Measurements from ENCODE around the gene UVSSA.
A peak's percentile ranks its signal among the peaks of the same experiment; 100 is the strongest.

UVSSA gene

GRCh38 chr4:1346781-1347409 lies at the start of gene UVSSA:
UVSSA (plus strand) TSS chr4:1347208; CDS start chr4:1348092, 884 bp downstream.
- peak; percentile 100 for DNase-seq

DNA sequence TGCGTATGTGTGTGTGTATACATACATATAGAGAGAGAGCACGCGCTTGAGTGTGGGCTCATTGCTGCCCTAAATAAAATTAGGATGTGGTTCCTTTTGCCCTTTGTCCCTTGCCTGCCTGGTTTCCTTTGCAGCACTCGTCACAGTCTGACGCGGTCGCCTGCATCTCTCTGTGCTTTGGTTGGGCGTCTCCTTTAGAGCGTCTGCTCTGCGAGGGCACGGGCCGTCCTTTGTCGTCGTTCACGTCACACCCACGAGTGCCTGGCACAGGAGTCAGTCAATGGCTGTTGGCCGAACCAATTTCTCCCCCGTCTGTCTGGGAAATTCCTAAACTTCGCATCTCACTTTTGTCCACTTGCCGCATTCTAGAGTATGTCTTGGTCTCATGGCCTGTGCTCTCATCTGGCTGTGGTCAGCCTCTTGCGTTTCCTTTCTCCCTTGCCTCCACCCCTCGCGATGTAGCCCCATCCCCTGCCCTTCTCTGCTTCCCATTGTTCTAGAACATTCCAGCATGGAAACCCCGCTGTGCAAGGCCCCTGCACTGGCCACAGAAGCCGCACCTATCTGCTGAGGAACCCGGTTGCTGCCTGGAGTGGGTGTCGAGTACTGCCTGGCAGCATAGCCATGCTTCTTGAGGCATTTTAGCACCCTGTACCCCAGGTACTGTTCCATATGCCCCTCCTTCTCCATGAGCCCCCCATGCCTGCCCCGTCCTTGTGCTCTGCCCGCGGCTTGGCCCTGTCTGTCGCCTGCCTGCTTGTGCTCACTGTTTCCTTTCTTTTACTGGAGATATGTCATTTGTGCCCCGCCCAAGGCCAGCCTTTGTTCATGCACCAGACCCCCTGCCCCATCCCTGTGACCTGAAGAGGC lies 49.3 kb upstream of the UVSSA start:
- DNase-seq, result no peak

GRCh38 chr4:1298461-1298860 lies 48.5 kb upstream of the UVSSA start:
- no peak for DNase-seq

GRCh38 chr4:1299301-1299860 lies 47.6 kb upstream of the UVSSA start:
- no peak for DNase-seq

DNA sequence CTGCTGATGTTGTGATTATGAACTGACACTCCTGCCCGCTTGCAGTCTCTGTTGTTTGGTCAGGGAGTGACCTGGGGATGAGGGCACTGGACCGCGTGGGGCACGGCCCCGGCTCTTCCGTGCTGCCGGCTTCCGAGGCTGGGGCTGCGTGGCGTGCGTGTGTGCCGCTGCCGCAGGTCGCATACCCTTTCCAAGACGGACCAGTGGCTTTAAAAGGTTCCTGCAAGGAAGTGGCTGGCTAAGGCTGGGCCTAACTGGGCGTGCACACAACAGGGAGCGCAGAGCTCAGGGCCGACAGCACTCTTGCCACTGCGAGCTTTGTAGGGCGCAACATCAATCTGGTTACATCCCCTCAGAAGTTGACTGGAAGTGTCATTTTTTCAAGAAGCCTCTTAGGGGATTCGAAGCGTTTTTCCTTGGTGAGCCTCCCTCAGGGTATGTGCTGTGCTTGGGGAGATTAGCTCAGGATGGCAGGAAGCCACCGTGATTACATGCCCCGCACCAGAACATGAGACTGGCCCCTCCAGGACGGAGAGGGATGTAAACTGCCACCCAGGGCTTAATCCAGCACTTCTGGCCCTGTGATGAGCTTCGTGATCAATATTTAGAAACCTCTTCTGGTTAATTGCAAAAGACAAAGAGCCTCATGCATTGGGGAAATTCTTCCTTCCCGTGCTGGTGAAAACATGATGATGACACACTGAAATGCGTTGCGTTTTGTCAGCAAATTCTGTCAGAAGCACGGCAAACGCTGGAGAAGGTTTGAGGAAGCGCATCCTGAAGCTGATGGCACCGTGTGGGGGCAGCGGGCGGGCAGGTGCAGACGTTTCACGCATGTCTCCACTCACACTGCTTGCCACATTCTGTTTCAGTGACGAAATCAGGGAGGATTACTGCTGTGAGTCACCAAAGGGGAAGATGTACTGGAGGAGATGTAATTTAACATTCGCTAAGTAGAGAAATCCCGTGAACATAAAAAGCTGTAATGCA lies 46.2 kb upstream of the UVSSA start:
- DNase-seq, result no peak

GRCh38 chr4:1302159-1302558 lies 44.8 kb upstream of the UVSSA start:
- DNase-seq, result no peak

GRCh38 chr4:1305261-1305711 lies 41.7 kb upstream of the UVSSA start:
- DNase-seq, result no peak

- peak; percentile 28 for DNase-seq
These were observed 41.1 kb upstream of the UVSSA start for GRCh38 chr4:1305781-1306455.

DNA sequence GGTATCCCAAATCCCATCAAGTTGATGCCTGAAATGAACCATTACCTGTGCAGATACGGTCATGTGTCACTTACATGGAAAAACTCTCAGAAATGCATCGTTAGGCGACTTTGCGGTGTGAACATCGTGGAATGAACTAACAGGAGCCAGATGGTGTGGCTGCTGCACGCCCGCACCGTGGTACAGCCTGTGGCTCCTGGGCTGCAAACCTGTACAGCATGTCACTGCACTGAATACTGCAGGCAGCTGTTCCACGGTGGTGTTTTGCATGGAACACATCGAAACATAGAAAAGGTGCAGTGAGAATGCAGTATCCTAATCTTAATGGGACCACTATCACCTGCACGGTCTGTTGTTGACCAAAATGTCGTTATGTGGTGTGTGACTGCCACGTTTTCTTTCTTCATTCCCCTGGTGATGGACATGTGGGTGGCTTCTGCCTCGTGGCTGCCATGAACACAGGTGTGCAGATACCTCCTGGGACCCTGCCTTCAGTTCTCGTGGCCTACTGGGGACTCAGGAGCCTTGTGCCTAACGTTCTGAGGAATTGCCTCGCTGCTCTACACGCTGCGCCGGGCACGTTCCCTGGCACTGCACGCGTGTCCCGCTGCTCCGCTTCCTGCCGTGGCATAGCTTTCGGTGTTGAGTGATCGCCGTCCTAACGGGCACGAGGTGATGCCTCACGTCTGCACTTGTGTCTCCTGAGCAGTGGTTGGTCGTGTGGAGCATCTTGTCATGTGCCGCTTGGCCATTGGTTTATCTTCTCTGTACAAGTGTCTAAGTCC lies 38.9 kb upstream of the UVSSA start:
- no peak for DNase-seq

GRCh38 chr4:1309261-1310010 lies 37.6 kb upstream of the UVSSA start:
- DNase-seq, result peak; percentile 40

DNA sequence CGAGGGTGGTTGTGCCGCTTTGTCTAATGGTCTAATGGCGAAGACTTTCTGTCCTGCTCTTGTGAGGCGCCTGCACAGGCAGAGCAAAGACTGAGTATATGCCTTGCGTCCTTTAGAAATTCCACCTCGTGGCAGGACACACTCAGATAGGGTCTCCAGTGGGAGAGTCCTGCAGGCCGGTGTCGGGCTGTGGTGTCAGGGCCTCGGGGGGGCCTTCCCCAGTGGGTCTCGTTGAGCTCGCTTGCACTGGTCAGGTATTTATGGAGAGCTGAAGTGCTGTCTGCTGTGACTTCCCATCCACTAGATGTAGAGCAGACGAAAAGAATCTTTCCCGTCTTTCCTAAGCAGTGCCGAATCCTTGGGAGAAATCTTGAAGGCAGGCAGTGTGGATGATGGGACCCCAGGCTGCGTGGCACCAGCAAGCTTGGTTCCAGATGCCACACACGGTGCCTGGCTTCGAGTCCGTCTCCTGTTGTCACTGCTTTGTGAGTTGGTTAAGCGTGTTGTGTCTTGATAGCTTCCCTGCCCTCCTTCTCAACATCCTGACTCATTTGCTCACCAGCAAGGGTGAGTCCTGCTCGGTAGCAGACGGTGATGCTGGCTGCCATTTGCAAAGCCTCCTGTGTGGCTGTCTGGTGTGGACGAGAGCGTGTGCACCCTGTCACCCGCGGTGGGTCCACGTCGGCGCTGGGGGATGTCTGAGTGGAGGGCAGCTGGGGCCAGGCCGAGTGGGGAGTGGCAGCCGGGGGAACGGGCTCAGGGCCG lies 36.8 kb upstream of the UVSSA start:
- no peak for DNase-seq

GRCh38 chr4:1310796-1311631 lies 36.0 kb upstream of the UVSSA start:
- peak; percentile 18 for DNase-seq

DNA sequence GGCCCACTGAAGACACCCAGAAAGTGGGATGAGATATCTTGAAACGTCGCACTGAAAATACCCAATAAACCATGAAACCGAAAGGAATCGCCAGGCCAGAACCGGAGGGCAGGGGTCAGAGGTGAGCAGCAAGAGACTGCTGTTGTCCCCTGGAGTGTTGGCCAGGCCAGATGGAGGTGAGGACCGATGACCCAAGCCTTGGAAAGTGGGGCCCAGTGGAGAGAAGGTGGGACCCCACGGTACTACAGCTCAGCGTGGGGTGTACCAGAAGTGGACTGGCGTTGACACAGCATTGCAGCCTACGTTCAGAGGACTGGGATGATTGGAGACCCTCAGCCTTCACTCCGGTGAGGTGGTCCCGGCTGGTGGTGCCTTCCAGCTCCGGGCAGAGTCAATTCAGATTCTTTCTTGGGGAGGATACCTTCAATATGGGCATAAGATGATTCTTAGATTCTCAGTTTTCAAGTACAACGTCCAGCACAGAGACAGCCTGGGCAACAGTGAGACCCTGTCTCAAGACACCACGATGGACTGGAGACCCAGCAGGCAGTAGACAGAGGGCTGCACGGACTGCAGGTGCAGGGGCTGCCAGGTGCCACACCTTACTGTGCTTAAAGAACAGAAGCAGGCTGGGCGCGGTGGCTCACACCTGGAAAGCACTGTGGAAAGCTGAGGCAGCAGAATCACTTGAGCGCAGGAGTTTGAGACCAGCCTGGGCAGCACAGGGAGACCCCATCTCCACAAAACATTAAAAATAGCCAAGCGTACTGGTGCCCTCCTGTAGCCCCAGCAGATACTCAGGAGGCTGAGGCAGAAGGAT lies 34.0 kb upstream of the UVSSA start:
- DNase-seq, result no peak

DNA sequence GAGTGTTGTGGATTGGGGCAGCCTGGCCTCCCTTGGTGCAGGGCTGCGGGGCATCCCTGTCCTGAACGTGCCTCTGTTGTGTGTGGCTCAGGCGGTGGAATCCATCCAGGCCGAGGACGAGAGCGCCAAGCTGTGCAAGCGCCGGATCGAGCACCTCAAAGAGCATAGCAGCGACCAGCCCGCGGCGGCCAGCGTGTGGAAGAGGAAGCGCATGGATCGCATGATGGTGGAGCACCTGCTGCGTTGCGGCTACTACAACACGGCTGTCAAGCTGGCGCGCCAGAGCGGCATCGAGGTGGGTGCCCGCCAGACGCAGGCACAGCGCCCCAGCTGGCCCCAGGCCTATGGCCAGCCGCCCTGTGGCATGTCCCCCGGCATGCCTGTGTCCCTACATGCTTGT lies 31.7 kb upstream of the UVSSA start:
- no peak for DNase-seq

GRCh38 chr4:1315836-1316536 lies 31.0 kb upstream of the UVSSA start:
- DNase-seq, result no peak

DNA sequence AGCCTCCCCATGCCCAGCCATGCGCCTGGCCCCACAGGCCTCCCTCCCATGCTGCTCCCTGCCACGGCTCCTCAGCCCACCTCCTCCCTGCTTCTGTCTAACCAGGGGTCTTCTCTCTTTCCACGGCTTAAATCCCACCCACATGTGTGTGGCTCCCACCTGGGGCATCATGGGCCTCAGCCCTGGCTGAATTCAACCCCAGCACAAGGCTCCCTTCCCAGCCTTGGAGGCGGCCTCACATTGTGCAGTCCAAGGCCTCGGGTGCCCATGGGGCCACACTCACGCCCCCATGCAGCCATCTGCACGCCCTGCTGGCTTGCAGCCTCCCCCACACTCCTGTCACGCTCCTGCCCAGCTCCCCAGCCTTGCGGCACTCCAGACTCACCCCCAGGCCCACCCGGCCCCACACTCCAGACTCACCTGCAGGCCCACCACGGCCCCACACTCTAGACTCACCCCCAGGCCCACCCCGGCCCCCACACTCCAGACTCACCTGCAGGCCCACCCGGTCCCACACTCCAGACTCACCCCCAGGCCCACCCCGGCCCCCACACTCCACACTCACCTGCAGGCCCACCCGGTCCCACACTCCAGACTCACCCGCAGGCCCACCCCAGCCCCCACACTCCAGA lies 30.4 kb upstream of the UVSSA start:
- DNase-seq, result no peak

Measured in activated CD4-positive, alpha-beta T cell treated with anti-CD3 and anti-CD28 coated beads, Interleukin-2, amount 50 U/mL, for 1 hour (primary cell).